ENCODE results near the gene CMSS1.

GRCh38 chr3:99919694-99920093 is 102.0 kb downstream of the CMSS1 start:
- no peak for TF ChIP-seq POLR2AphosphoS5 (IDR thresholded peaks at IDR 0.05; ENCODE audit: low read depth)
- no peak for TF ChIP-seq GABPA (IDR thresholded peaks at IDR 0.05; ENCODE audit: low read depth)
- TF ChIP-seq, protein P1, sequence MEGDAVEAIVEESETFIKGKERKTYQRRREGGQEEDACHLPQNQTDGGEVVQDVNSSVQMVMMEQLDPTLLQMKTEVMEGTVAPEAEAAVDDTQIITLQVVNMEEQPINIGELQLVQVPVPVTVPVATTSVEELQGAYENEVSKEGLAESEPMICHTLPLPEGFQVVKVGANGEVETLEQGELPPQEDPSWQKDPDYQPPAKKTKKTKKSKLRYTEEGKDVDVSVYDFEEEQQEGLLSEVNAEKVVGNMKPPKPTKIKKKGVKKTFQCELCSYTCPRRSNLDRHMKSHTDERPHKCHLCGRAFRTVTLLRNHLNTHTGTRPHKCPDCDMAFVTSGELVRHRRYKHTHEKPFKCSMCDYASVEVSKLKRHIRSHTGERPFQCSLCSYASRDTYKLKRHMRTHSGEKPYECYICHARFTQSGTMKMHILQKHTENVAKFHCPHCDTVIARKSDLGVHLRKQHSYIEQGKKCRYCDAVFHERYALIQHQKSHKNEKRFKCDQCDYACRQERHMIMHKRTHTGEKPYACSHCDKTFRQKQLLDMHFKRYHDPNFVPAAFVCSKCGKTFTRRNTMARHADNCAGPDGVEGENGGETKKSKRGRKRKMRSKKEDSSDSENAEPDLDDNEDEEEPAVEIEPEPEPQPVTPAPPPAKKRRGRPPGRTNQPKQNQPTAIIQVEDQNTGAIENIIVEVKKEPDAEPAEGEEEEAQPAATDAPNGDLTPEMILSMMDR (IDR thresholded peaks at IDR 0.05; ENCODE audit: insufficient read depth, low read length), result no peak
